Right lobe of liver (tissue), 6 donors: ENCODE measurements around the gene ALG1. TPM values are rescaled to one million over a fixed set of nuclear protein-coding genes. Genes with fewer than 3 reads are reported as not detected.
A peak's percentile ranks its signal among the peaks of the same experiment; 100 is the strongest.
"Not testable (repeated sequence)": the region's sequence is repeated elsewhere in the genome, so short reads cannot be mapped to it uniquely, and the experiment has no call there.

Experiments
- ATAC-seq, 4 donors: fragments of 200-7000 bp; cut with Tn5 transposase; one replicate each; pipeline ENCODE4 v1.9.1; 2020; ENCODE audit warnings: mild to moderate bottlenecking in 4 of 4, moderate library complexity in 4 of 4
- DNase-seq, 3 donors: peaks; one replicate each; pipeline ENCODE4 v3.0.0-alpha.2; 2020
- H3K27ac ChIP-seq, 3 donors: fragments of 200-600 bp; one replicate each; pipeline ENCODE4 v1.8.0; 2022
- H3K27me3 ChIP-seq, 2 donors: fragments of 200-600 bp; one replicate each; pipeline ENCODE4 v1.8.0; 2022
- H3K36me3 ChIP-seq, 4 donors: fragments of 200-600 bp; sonication (generic) in 1 of 4; one replicate each; pipeline versions ENCODE4 v1.5.1 to v1.8.0; 2017 to 2022; ENCODE audit warnings: control low read depth in 1 of 4
- H3K4me1 ChIP-seq, 4 donors: fragments of 200-600 bp; sonication (generic) in 1 of 4; one replicate each; pipeline versions ENCODE4 v1.5.1 to v1.8.0; 2017 to 2022; ENCODE audit warnings: control low read depth in 1 of 4
- H3K4me3 ChIP-seq, 3 donors: fragments of 200-600 bp; one replicate each; pipeline ENCODE4 v1.8.0; 2022
- H3K9me3 ChIP-seq, 4 donors: fragments of 200-600 bp; sonication (generic) in 1 of 4; one replicate each; pipeline versions ENCODE4 v1.5.1 to v1.8.0; 2017 to 2022; ENCODE audit warnings: control low read depth in 1 of 4
- CTCF ChIP-seq, 4 donors: fragments of 200-600 bp in 3 of 4; fragments of 450-650 bp in 1 of 4; IDR thresholded peaks; one replicate each; pipeline versions ENCODE4 v1.5.1 to v1.8.0; 2016 to 2022; ENCODE audit warnings: antibody characterized with exemption in 4 of 4, mild to moderate bottlenecking in 2 of 4
- POLR2A ChIP-seq: fragments of 450-650 bp; IDR thresholded peaks from one replicate; pipeline ENCODE4 v1.6.1; 2017; ENCODE audit warnings: antibody characterized with exemption, mild to moderate bottlenecking
- WGBS: methylation state at CpG from one replicate; pipeline ENCODE4 v1.1.6; 2018; ENCODE audit warnings: low coverage, low lambda C conversion rate; ENCODE audit not compliant: insufficient coverage; ENCODE audit errors: missing lambda C conversion rate; 5-methylcytosine and 5-hydroxymethylcytosine counted together
- intact Hi-C, 2 donors: fragments of 100-400 bp; cut with DNase I; formaldehyde crosslinking; loops; one replicate each; pipeline versions ENCODE4 v1.11.2 to v1.14.1; 2022
- total RNA-seq, 6 experiments: library from RNA; depleted of rRNA in 2 of 6; stranded (reverse); fragments of >200 nt in 2 of 6; fragmentation: NEBNext Ultra II Directional in 3 of 6; extraction: Animal tissue kit (Norgen Biotek cat#: 25700) in 3 of 6; gene quantifications; one replicate each; pipeline versions ENCODE4 v1.1.0 to v1.2.4, GENCODE V29; 2016 to 2023
- donor health status: DM: no; HTN: yes; CAD: no.
- donor health status: DM: no; HTN: no; CAD: no.
- donor health status: DM: no; HTN: no; CAD: no.
- donor health status: DM: no; HTN: yes; CAD: no.
- donor health status: DM: no; HTN: yes; CAD: no.

ALG1 gene
- total RNA-seq, 6 experiments from 2014 or later, result 16.0 to 28.0 (median 16.9) TPM

- Histone ChIP-seq H3K4me3 (no peak overlapping the region), H3K9me3 (no peaks in the 10 kb centered on the region), H3K36me3 (peaks cover 0 to 13% (median 2%) of the 10 kb centered on the region in 4 donors), H3K27me3 (no peaks in the 10 kb centered on the region), H3K4me1 (peaks cover 0 to 13% (median 0%) of the 10 kb centered on the region in 4 donors), H3K27ac (no peak overlapping the region)
- ATAC-seq, result no peak
- no peak for DNase-seq
- 75% methylated on average over 2 of the region's 2 CpGs for WGBS
- intact Hi-C loops, result no loop called here
- no peak for TF ChIP-seq POLR2A
- TF ChIP-seq CTCF (IDR thresholded peaks at IDR 0.05), result no peak
Observed at GRCh38 chr16:5073279-5073629, 1.6 kb downstream of the ALG1 start.

- H3K9me3 ChIP-seq, ATAC-seq, H3K27me3 ChIP-seq, H3K27ac ChIP-seq, H3K4me3 ChIP-seq, intact Hi-C loops: not testable (repeated sequence)
- WGBS, result 93% methylated on average over 10 of the region's 15 CpGs
- Histone ChIP-seq H3K36me3 (peaks cover 0 to 13% (median 2%) of the 10 kb centered on the region in 4 donors), H3K4me1 (peaks cover 0 to 13% (median 0%) of the 10 kb centered on the region in 4 donors)
- peak in 1 of 3 donors; percentile 27 for DNase-seq
Observed at GRCh38 chr16:5073771-5074170, 2.1 kb downstream of the ALG1 start.

GRCh38 chr16:5075637-5076036, 4.0 kb downstream of the ALG1 start:
- ATAC-seq, result no peak
- intact Hi-C loops, result no loop called here
- TF ChIP-seq POLR2A (no peak), CTCF (IDR thresholded peaks at IDR 0.05) (no peak)
- Histone ChIP-seq H3K4me3 (no peak overlapping the region), H3K9me3 (no peaks in the 10 kb centered on the region), H3K27me3 (no peaks in the 10 kb centered on the region), H3K36me3 (peaks cover 0 to 17% (median 2%) of the 10 kb centered on the region in 4 donors), H3K4me1 (peaks cover 0 to 13% (median 0%) of the 10 kb centered on the region in 4 donors), H3K27ac (no peak overlapping the region)
- 92% methylated on average over 2 of the region's 5 CpGs for WGBS
- DNase-seq, result no peak

GRCh38 chr16:5077304-5077703, 5.7 kb downstream of the ALG1 start:
- H3K27me3 ChIP-seq, result no peaks in the 10 kb centered on the region

GRCh38 chr16:5078626-5079025, 7.0 kb downstream of the ALG1 start:
- Histone ChIP-seq H3K9me3 (no peaks in the 10 kb centered on the region), H3K4me3 (no peak overlapping the region), H3K4me1 (no peaks in the 10 kb centered on the region), H3K36me3 (peaks cover 0 to 20% (median 2%) of the 10 kb centered on the region in 4 donors), H3K27ac (no peak overlapping the region), H3K27me3 (no peaks in the 10 kb centered on the region)
- DNase-seq, result no peak
- TF ChIP-seq CTCF (IDR thresholded peaks at IDR 0.05) (no peak), POLR2A (no peak)
- no peak for ATAC-seq
- 58% methylated on average over 3 of the region's 17 CpGs for WGBS
- intact Hi-C loops, result no loop called here

More at GRCh38 chr16:5077304-5077703, 5.7 kb downstream of the ALG1 start:
- Histone ChIP-seq H3K4me3 (no peak overlapping the region), H3K27ac (no peak overlapping the region), H3K36me3 (peaks cover 0 to 17% (median 2%) of the 10 kb centered on the region in 4 donors), H3K9me3 (no peaks in the 10 kb centered on the region), H3K4me1 (peaks cover 0 to 6% (median 0%) of the 10 kb centered on the region in 4 donors)
- intact Hi-C loops, result no loop called here
- DNase-seq, result no peak
- ATAC-seq, result no peak
- 96% methylated on average over 7 of the region's 13 CpGs for WGBS
- no peak for TF ChIP-seq POLR2A
- no peak for TF ChIP-seq CTCF (IDR thresholded peaks at IDR 0.05)

GRCh38 chr16:5080461-5080860, 8.8 kb downstream of the ALG1 start:
- H3K4me1 ChIP-seq, H3K27me3 ChIP-seq, intact Hi-C loops, H3K27ac ChIP-seq, H3K9me3 ChIP-seq, H3K4me3 ChIP-seq, DNase-seq, ATAC-seq: not testable (repeated sequence)
- H3K36me3 ChIP-seq, result peaks cover 0 to 19% (median 1%) of the 10 kb centered on the region in 4 donors
- WGBS, result 88% methylated on average over 5 of the region's 12 CpGs

GRCh38 chr16:5080996-5081395, 9.4 kb downstream of the ALG1 start:
- H3K4me3 ChIP-seq, H3K27ac ChIP-seq, H3K4me1 ChIP-seq, H3K9me3 ChIP-seq, intact Hi-C loops, DNase-seq, H3K27me3 ChIP-seq, ATAC-seq: not testable (repeated sequence)
- H3K36me3 ChIP-seq, result peaks cover 0 to 19% (median 0%) of the 10 kb centered on the region in 4 donors
- 43% methylated on average over 2 of the region's 9 CpGs for WGBS

GRCh38 chr16:5083646-5084045, 12.0 kb downstream of the ALG1 start:
- H3K9me3 ChIP-seq, intact Hi-C loops, ATAC-seq, H3K27ac ChIP-seq, DNase-seq, H3K27me3 ChIP-seq, H3K4me1 ChIP-seq, H3K4me3 ChIP-seq: not testable (repeated sequence)
- peaks cover 0 to 15% (median 0%) of the 10 kb centered on the region in 4 donors for H3K36me3 ChIP-seq
- no CpG with 5 or more reads among the region's 9 CpGs for WGBS
